ENCODE measurements around the gene OOSP1.

OOSP1 gene

DNA sequence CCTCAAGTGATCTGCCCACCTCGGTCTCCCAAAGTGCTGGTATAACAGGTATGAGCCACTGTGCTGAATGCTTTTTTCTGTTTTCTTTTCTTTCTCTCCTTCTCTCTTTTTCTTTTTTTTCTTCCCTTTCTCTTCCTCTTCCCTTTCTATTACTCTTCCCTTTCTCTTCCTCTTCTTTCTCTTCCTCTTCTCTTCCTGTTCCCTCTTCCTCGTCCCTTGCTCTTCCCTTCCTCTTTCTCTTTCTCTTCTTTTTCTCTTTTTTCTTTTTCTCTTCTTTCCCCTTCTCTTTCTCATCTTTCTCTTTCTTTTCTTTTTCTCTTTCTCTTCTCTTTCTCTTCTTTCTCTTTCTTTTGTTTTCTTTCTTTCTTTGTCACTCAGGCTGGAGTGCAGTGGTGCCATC, 1.2 kb downstream of the OOSP1 start:
- 100% methylated on average over 2 of the region's 2 CpGs for whole genome bisulfite sequencing (ENCODE audit: insufficient coverage)
- CTCF ChIA-PET: interaction anchor here (0.7 kb wide), 1 partner anchor 80 kb away, joined by 3 read pairs; no protein-coding TSS in a partner anchor
- POLR2A ChIA-PET: no interaction called here

GRCh38 chr11:59941091-59941490, 2.9 kb downstream of the OOSP1 start:
- no peak overlapping the region for H3K4me3 ChIP-seq (ENCODE audit: control insufficient read depth in 1 of 7, extremely low read depth in 1 of 7, insufficient read depth in 4 of 7, low read depth in 2 of 7, low read length in 6 of 7)
- no peak for DNase-seq
- ChIA-PET POLR2A (no interaction called here), CTCF (interaction anchor here (0.6 kb wide), 1 partner anchor 1037 kb away, joined by 3 read pairs; no protein-coding TSS in a partner anchor)
- no peak overlapping the region for H3K27ac ChIP-seq (ENCODE audit: insufficient read depth in 1 of 2, low read depth in 1 of 2, low read length in 2 of 2, poor library complexity in 1 of 2, severe bottlenecking in 2 of 2)
- no peaks in the 10 kb centered on the region for H3K36me3 ChIP-seq (ENCODE audit: control insufficient read depth in 4 of 4, insufficient read depth in 4 of 4, low read length in 3 of 4)
- peaks cover 0 to 18% (median 11%) of the 10 kb centered on the region in 4 experiments for H3K4me1 ChIP-seq (ENCODE audit: control extremely low read depth in 1 of 4, control insufficient read depth in 4 of 4, insufficient read depth in 4 of 4, low read length in 3 of 4)
- H3K27me3 ChIP-seq (replicated peaks in 2 of 5; ENCODE audit: control insufficient read depth in 4 of 5, insufficient read depth in 5 of 5, low read length in 4 of 5): no peaks in the 10 kb centered on the region
- H3K9me3 ChIP-seq (ENCODE audit: control extremely low read depth in 1 of 5, control insufficient read depth in 4 of 5, insufficient read depth in 2 of 5, low read depth in 1 of 5, low read length in 4 of 5): peaks cover 0 to 6% (median 0%) of the 10 kb centered on the region in 5 experiments
- WGBS (ENCODE audit: insufficient coverage): 100% methylated on average over 2 of the region's 4 CpGs

More for the DNA sequence above, 1.2 kb downstream of the OOSP1 start:
- H3K27me3 ChIP-seq (replicated peaks in 2 of 5; ENCODE audit: control insufficient read depth in 4 of 5, insufficient read depth in 5 of 5, low read length in 4 of 5): no peaks in the 10 kb centered on the region
- no peaks in the 10 kb centered on the region for H3K9me3 ChIP-seq (ENCODE audit: control extremely low read depth in 1 of 5, control insufficient read depth in 4 of 5, insufficient read depth in 2 of 5, low read depth in 1 of 5, low read length in 4 of 5)
- no peak overlapping the region for H3K4me3 ChIP-seq (ENCODE audit: control insufficient read depth in 1 of 7, extremely low read depth in 1 of 7, insufficient read depth in 4 of 7, low read depth in 2 of 7, low read length in 6 of 7)
- H3K27ac ChIP-seq (ENCODE audit: insufficient read depth in 1 of 2, low read depth in 1 of 2, low read length in 2 of 2, poor library complexity in 1 of 2, severe bottlenecking in 2 of 2): no peak overlapping the region
- no peaks in the 10 kb centered on the region for H3K36me3 ChIP-seq (ENCODE audit: control insufficient read depth in 4 of 4, insufficient read depth in 4 of 4, low read length in 3 of 4)
- peaks cover 0 to 5% (median 3%) of the 10 kb centered on the region in 4 experiments for H3K4me1 ChIP-seq (ENCODE audit: control extremely low read depth in 1 of 4, control insufficient read depth in 4 of 4, insufficient read depth in 4 of 4, low read length in 3 of 4)
- DNase-seq: no peak

- Histone ChIP-seq H3K27ac (ENCODE audit: insufficient read depth in 1 of 2, low read depth in 1 of 2, low read length in 2 of 2, poor library complexity in 1 of 2, severe bottlenecking in 2 of 2) (no peak overlapping the region), H3K4me3 (ENCODE audit: control insufficient read depth in 1 of 7, extremely low read depth in 1 of 7, insufficient read depth in 4 of 7, low read depth in 2 of 7, low read length in 6 of 7) (no peak overlapping the region), H3K27me3 (replicated peaks in 2 of 5; ENCODE audit: control insufficient read depth in 4 of 5, insufficient read depth in 5 of 5, low read length in 4 of 5) (no peaks in the 10 kb centered on the region), H3K36me3 (ENCODE audit: control insufficient read depth in 4 of 4, insufficient read depth in 4 of 4, low read length in 3 of 4) (no peaks in the 10 kb centered on the region), H3K9me3 (ENCODE audit: control extremely low read depth in 1 of 5, control insufficient read depth in 4 of 5, insufficient read depth in 2 of 5, low read depth in 1 of 5, low read length in 4 of 5) (peaks cover 0 to 6% (median 0%) of the 10 kb centered on the region in 5 experiments), H3K4me1 (ENCODE audit: control extremely low read depth in 1 of 4, control insufficient read depth in 4 of 4, insufficient read depth in 4 of 4, low read length in 3 of 4) (peaks cover 0 to 18% (median 10%) of the 10 kb centered on the region in 4 experiments)
- CTCF ChIA-PET: no interaction called here
- no peak for DNase-seq
- WGBS (ENCODE audit: insufficient coverage): 100% methylated on average over 1 of the region's 3 CpGs
- POLR2A ChIA-PET: no interaction called here
These were observed 5.9 kb downstream of the OOSP1 start for GRCh38 chr11:59943997-59944714.

- no peak for DNase-seq
- WGBS (ENCODE audit: insufficient coverage): 88% methylated on average over 1 of the region's 2 CpGs
- H3K4me1 ChIP-seq (ENCODE audit: control extremely low read depth in 1 of 4, control insufficient read depth in 4 of 4, insufficient read depth in 4 of 4, low read length in 3 of 4): peaks cover 0 to 18% (median 10%) of the 10 kb centered on the region in 4 experiments
- peaks cover 0 to 6% (median 0%) of the 10 kb centered on the region in 5 experiments for H3K9me3 ChIP-seq (ENCODE audit: control extremely low read depth in 1 of 5, control insufficient read depth in 4 of 5, insufficient read depth in 2 of 5, low read depth in 1 of 5, low read length in 4 of 5)
- ChIA-PET CTCF (no interaction called here), POLR2A (no interaction called here)
- no peak overlapping the region for H3K27ac ChIP-seq (ENCODE audit: insufficient read depth in 1 of 2, low read depth in 1 of 2, low read length in 2 of 2, poor library complexity in 1 of 2, severe bottlenecking in 2 of 2)
- H3K27me3 ChIP-seq (replicated peaks in 2 of 5; ENCODE audit: control insufficient read depth in 4 of 5, insufficient read depth in 5 of 5, low read length in 4 of 5): no peaks in the 10 kb centered on the region
- H3K4me3 ChIP-seq (ENCODE audit: control insufficient read depth in 1 of 7, extremely low read depth in 1 of 7, insufficient read depth in 4 of 7, low read depth in 2 of 7, low read length in 6 of 7): peak overlapping the region in 1 of 7 experiments; percentile 36
- no peaks in the 10 kb centered on the region for H3K36me3 ChIP-seq (ENCODE audit: control insufficient read depth in 4 of 4, insufficient read depth in 4 of 4, low read length in 3 of 4)
These were observed 6.5 kb downstream of the OOSP1 start for GRCh38 chr11:59944720-59945119.

GRCh38 chr11:59953463-59954218, 15.4 kb downstream of the OOSP1 start:
- Histone ChIP-seq H3K27me3 (replicated peaks in 2 of 5; ENCODE audit: control insufficient read depth in 4 of 5, insufficient read depth in 5 of 5, low read length in 4 of 5) (no peaks in the 10 kb centered on the region), H3K27ac (ENCODE audit: insufficient read depth in 1 of 2, low read depth in 1 of 2, low read length in 2 of 2, poor library complexity in 1 of 2, severe bottlenecking in 2 of 2) (no peak overlapping the region), H3K9me3 (ENCODE audit: control extremely low read depth in 1 of 5, control insufficient read depth in 4 of 5, insufficient read depth in 2 of 5, low read depth in 1 of 5, low read length in 4 of 5) (no peaks in the 10 kb centered on the region), H3K36me3 (ENCODE audit: control insufficient read depth in 4 of 4, insufficient read depth in 4 of 4, low read length in 3 of 4) (no peaks in the 10 kb centered on the region), H3K4me3 (ENCODE audit: control insufficient read depth in 1 of 7, extremely low read depth in 1 of 7, insufficient read depth in 4 of 7, low read depth in 2 of 7, low read length in 6 of 7) (no peak overlapping the region), H3K4me1 (ENCODE audit: control extremely low read depth in 1 of 4, control insufficient read depth in 4 of 4, insufficient read depth in 4 of 4, low read length in 3 of 4) (no peaks in the 10 kb centered on the region)
- DNase-seq: no peak
- WGBS (ENCODE audit: insufficient coverage): 80% methylated on average over 1 of the region's 4 CpGs
- ChIA-PET CTCF (no interaction called here), POLR2A (no interaction called here)

- POLR2A ChIA-PET: no interaction called here
- CTCF ChIA-PET: no interaction called here
- H3K4me1 ChIP-seq (ENCODE audit: control extremely low read depth in 1 of 4, control insufficient read depth in 4 of 4, insufficient read depth in 4 of 4, low read length in 3 of 4): no peaks in the 10 kb centered on the region
- H3K9me3 ChIP-seq (ENCODE audit: control extremely low read depth in 1 of 5, control insufficient read depth in 4 of 5, insufficient read depth in 2 of 5, low read depth in 1 of 5, low read length in 4 of 5): no peaks in the 10 kb centered on the region
- no peak overlapping the region for H3K4me3 ChIP-seq (ENCODE audit: control insufficient read depth in 1 of 7, extremely low read depth in 1 of 7, insufficient read depth in 4 of 7, low read depth in 2 of 7, low read length in 6 of 7)
- H3K27me3 ChIP-seq (replicated peaks in 2 of 5; ENCODE audit: control insufficient read depth in 4 of 5, insufficient read depth in 5 of 5, low read length in 4 of 5): no peaks in the 10 kb centered on the region
- no peak overlapping the region for H3K27ac ChIP-seq (ENCODE audit: insufficient read depth in 1 of 2, low read depth in 1 of 2, low read length in 2 of 2, poor library complexity in 1 of 2, severe bottlenecking in 2 of 2)
- no peak for DNase-seq
- WGBS (ENCODE audit: insufficient coverage): no CpG with 5 or more reads among the region's 3 CpGs
- no peaks in the 10 kb centered on the region for H3K36me3 ChIP-seq (ENCODE audit: control insufficient read depth in 4 of 4, insufficient read depth in 4 of 4, low read length in 3 of 4)
These were observed 16.1 kb downstream of the OOSP1 start for GRCh38 chr11:59954219-59954847.

DNA sequence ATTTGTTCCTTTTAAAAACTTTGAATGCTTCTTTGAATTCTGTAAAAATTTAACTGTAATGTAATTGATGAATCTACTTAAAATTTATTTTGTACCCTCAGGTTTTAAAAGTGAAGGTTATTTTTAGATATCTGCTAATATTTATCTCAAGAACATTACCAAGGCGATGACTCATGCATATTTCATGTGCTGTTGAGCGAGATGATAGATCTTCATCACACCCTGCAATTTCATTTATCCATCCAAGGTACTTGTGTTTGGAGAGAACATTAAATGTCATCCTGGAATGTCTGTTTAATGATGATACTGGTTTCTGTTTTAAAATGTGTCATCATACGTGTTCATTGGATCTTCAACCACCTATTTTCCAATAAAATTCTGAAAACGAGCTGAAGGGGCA, 18.9 kb downstream of the OOSP1 start:
- DNase-seq: peak in 2 of 3 donors; percentile 13 to 42
- H3K27ac ChIP-seq (ENCODE audit: insufficient read depth in 1 of 2, low read depth in 1 of 2, low read length in 2 of 2, poor library complexity in 1 of 2, severe bottlenecking in 2 of 2): no peak overlapping the region
- CTCF ChIA-PET: no interaction called here
- H3K9me3 ChIP-seq (ENCODE audit: control extremely low read depth in 1 of 5, control insufficient read depth in 4 of 5, insufficient read depth in 2 of 5, low read depth in 1 of 5, low read length in 4 of 5): no peaks in the 10 kb centered on the region
- H3K27me3 ChIP-seq (replicated peaks in 2 of 5; ENCODE audit: control insufficient read depth in 4 of 5, insufficient read depth in 5 of 5, low read length in 4 of 5): no peaks in the 10 kb centered on the region
- peaks cover 0 to 11% (median 1%) of the 10 kb centered on the region in 4 experiments for H3K4me1 ChIP-seq (ENCODE audit: control extremely low read depth in 1 of 4, control insufficient read depth in 4 of 4, insufficient read depth in 4 of 4, low read length in 3 of 4)
- H3K4me3 ChIP-seq (ENCODE audit: control insufficient read depth in 1 of 7, extremely low read depth in 1 of 7, insufficient read depth in 4 of 7, low read depth in 2 of 7, low read length in 6 of 7): no peak overlapping the region
- no peaks in the 10 kb centered on the region for H3K36me3 ChIP-seq (ENCODE audit: control insufficient read depth in 4 of 4, insufficient read depth in 4 of 4, low read length in 3 of 4)
- POLR2A ChIA-PET: no interaction called here
- no CpG with 5 or more reads among the region's 4 CpGs for WGBS (ENCODE audit: insufficient coverage)
